GM18873 (cell line): ENCODE results near the gene PHYHIPL.

ENCODE experiments used
- ATAC-seq: cut with Tn5 transposase; IDR thresholded peaks from one replicate; pipeline ENCODE4 v1.9.1; 2021; ENCODE audit warnings: mild to moderate bottlenecking, moderate library complexity, moderate number of reproducible peaks; ENCODE audit not compliant: unreplicated experiment, low FRiP score

Gene PHYHIPL

GRCh38 chr10:59244871-59245270 is 68.4 kb downstream of the PHYHIPL start:
- ATAC-seq, result no peak

GRCh38 chr10:59245686-59246085 is 69.2 kb downstream of the PHYHIPL start:
- no peak for ATAC-seq

- ATAC-seq, result no peak
Observed at GRCh38 chr10:59252491-59252890, 76.0 kb downstream of the PHYHIPL start.

GRCh38 chr10:59255463-59255862 is 79.0 kb downstream of the PHYHIPL start:
- no peak for ATAC-seq

GRCh38 chr10:59257224-59257623 is 80.8 kb downstream of the PHYHIPL start:
- no peak for ATAC-seq

GRCh38 chr10:59258890-59259289 is 82.4 kb downstream of the PHYHIPL start:
- no peak for ATAC-seq

- ATAC-seq, result no peak
Observed at GRCh38 chr10:59265141-59265540, 88.7 kb downstream of the PHYHIPL start.

GRCh38 chr10:59266321-59266720 is 89.9 kb downstream of the PHYHIPL start:
- no peak for ATAC-seq

- ATAC-seq, result no peak
Observed at GRCh38 chr10:59268460-59268859, 92.0 kb downstream of the PHYHIPL start.

GRCh38 chr10:59269651-59270050 is 93.2 kb downstream of the PHYHIPL start:
- no peak for ATAC-seq

GRCh38 chr10:59270492-59270891 is 94.0 kb downstream of the PHYHIPL start:
- ATAC-seq, result no peak

GRCh38 chr10:59271160-59271559 is 94.7 kb downstream of the PHYHIPL start:
- no peak for ATAC-seq

GRCh38 chr10:59272061-59272460 is 95.6 kb downstream of the PHYHIPL start:
- no peak for ATAC-seq

GRCh38 chr10:59273445-59273844 is 97.0 kb downstream of the PHYHIPL start:
- no peak for ATAC-seq

GRCh38 chr10:59276133-59276532 is 99.7 kb downstream of the PHYHIPL start:
- no peak for ATAC-seq

- ATAC-seq, result no peak
Observed at GRCh38 chr10:59276919-59277318, 100.5 kb downstream of the PHYHIPL start.

- ATAC-seq, result no peak
Observed at GRCh38 chr10:59279476-59279875, 103.0 kb downstream of the PHYHIPL start.

- ATAC-seq, result no peak
Observed at GRCh38 chr10:59279991-59280505, 103.6 kb downstream of the PHYHIPL start.

GRCh38 chr10:59281861-59282260 is 105.4 kb downstream of the PHYHIPL start:
- no peak for ATAC-seq

GRCh38 chr10:59283456-59284091 is 107.1 kb downstream of the PHYHIPL start:
- no peak for ATAC-seq

- ATAC-seq, result no peak
Observed at GRCh38 chr10:59284118-59284975, 107.9 kb downstream of the PHYHIPL start.

- ATAC-seq, result no peak
Observed at GRCh38 chr10:59285073-59285472, 108.6 kb downstream of the PHYHIPL start.
